Measurements from ENCODE around the gene MCRIP2. TPM values are rescaled to one million over a fixed set of nuclear protein-coding genes. Genes with fewer than 3 reads are reported as not detected.

The MCRIP2 gene
- total and polyA plus RNA-seq, 9 of the 15 experiments (the other 6 are each of a cell fraction or from before 2014, with no cell fraction given), result 0.80 to 120 (median 35.2) TPM

GRCh38 chr16:642189-643049, 791 bp downstream of the MCRIP2 start (continued):
- TF ChIP-seq CTBP1 (IDR thresholded peaks at IDR 0.05; ENCODE audit: borderline replicate concordance), result peak; percentile 44; the same call in 1 of the 2 replicates
- TF ChIP-seq RBBP5 (IDR thresholded peaks at IDR 0.05; ENCODE audit: borderline replicate concordance, insufficient read depth, low read length, poor library complexity, severe bottlenecking), result peak; percentile 55
- TF ChIP-seq ZNF253 (CRISPR knock-in tag; conservative IDR thresholded peaks at IDR 0.05), result no peak
- TF ChIP-seq ARNT (IDR thresholded peaks at IDR 0.05), result no peak
- peak; percentile 17; the same call in 1 of the 2 replicates for TF ChIP-seq KDM2B (CRISPR knock-in tag; IDR thresholded peaks at IDR 0.05)
- peak; percentile 70 for TF ChIP-seq GABPB1 (CRISPR knock-in tag; IDR thresholded peaks at IDR 0.05)
- 0 out of 2 replicates have a peak, but pooled peaks have one; percentile 36 for TF ChIP-seq SAFB (IDR thresholded peaks at IDR 0.05; ENCODE audit: borderline replicate concordance, low read depth, low read length)
- peak in 1 of 2 experiments; percentile 51; a peak in 1 of 4 replicates for TF ChIP-seq ETV6 (IDR thresholded peaks at IDR 0.05; ENCODE audit: borderline replicate concordance in 1 of 2, low read depth in 2 of 2, low read length in 1 of 2)
- no peak; the same call in 1 of the 2 replicates for TF ChIP-seq ETV6 (CRISPR knock-in tag; IDR thresholded peaks at IDR 0.05; ENCODE audit: borderline replicate concordance)
- no peak for TF ChIP-seq ATF1 (CRISPR knock-in tag; IDR thresholded peaks at IDR 0.05)
- TF ChIP-seq ATF1 (tag; IDR thresholded peaks at IDR 0.05), result 0 out of 2 replicates have a peak, but pooled peaks have one; percentile 40
- no peak for TF ChIP-seq ZZZ3 (IDR thresholded peaks at IDR 0.05)
- peak in 1 of 2 experiments; percentile 71; a peak in 1 of 4 replicates for TF ChIP-seq ZNF639 (CRISPR knock-in tag; conservative IDR thresholded peaks at IDR 0.05 in 1 of 2, IDR thresholded peaks at IDR 0.05 in 1 of 2)
- 0 out of 2 replicates have a peak, but pooled peaks have one; percentile 24 for TF ChIP-seq MITF (IDR thresholded peaks at IDR 0.05)
- no peak; the same call in 1 of the 2 replicates for TF ChIP-seq RERE (CRISPR knock-in tag; IDR thresholded peaks at IDR 0.05; ENCODE audit: borderline replicate concordance)
- TF ChIP-seq NR2F6 (CRISPR knock-in tag; IDR thresholded peaks at IDR 0.05), result no peak
